SW480 (cell line): ENCODE data around the gene SNX8.

Experiments used
- DNase-seq: peaks from one replicate; pipeline ENCODE4 v3.0.0-alpha.2; 2016; ENCODE audit warnings: low spot score

SNX8 gene

GRCh38 chr7:2259480-2259879 lies 54.8 kb downstream of the SNX8 start:
- DNase-seq, result no peak

- DNase-seq, result no peak
These were observed 55.4 kb downstream of the SNX8 start for GRCh38 chr7:2258661-2259365.

- DNase-seq, result no peak
These were observed 56.6 kb downstream of the SNX8 start for GRCh38 chr7:2257651-2258050.

GRCh38 chr7:2257046-2257551 lies 57.1 kb downstream of the SNX8 start:
- no peak for DNase-seq

- no peak for DNase-seq
These were observed 57.8 kb downstream of the SNX8 start for GRCh38 chr7:2256306-2257045.

- peak; percentile 97 for DNase-seq
These were observed 58.8 kb downstream of the SNX8 start for GRCh38 chr7:2255145-2256139.

GRCh38 chr7:2254429-2255144 lies 59.7 kb downstream of the SNX8 start:
- no peak for DNase-seq

- no peak for DNase-seq
These were observed 60.6 kb downstream of the SNX8 start for GRCh38 chr7:2253525-2254244.

GRCh38 chr7:2253021-2253420 lies 61.2 kb downstream of the SNX8 start:
- no peak for DNase-seq

GRCh38 chr7:2251841-2252771 lies 62.1 kb downstream of the SNX8 start:
- no peak for DNase-seq

- DNase-seq, result no peak
These were observed 62.9 kb downstream of the SNX8 start for GRCh38 chr7:2251381-2251780.

- no peak for DNase-seq
These were observed 64.4 kb downstream of the SNX8 start for GRCh38 chr7:2249744-2250323.

- peak; percentile 90 for DNase-seq
These were observed 65.1 kb downstream of the SNX8 start for GRCh38 chr7:2248984-2249694.

- no peak for DNase-seq
These were observed 66.9 kb downstream of the SNX8 start for GRCh38 chr7:2247141-2247995.

GRCh38 chr7:2245883-2246675 lies 68.2 kb downstream of the SNX8 start:
- DNase-seq, result peak; percentile 46

- DNase-seq, result no peak
These were observed 69.7 kb downstream of the SNX8 start for GRCh38 chr7:2244404-2244995.
